ENCODE data around the gene RMND1.

DNA sequence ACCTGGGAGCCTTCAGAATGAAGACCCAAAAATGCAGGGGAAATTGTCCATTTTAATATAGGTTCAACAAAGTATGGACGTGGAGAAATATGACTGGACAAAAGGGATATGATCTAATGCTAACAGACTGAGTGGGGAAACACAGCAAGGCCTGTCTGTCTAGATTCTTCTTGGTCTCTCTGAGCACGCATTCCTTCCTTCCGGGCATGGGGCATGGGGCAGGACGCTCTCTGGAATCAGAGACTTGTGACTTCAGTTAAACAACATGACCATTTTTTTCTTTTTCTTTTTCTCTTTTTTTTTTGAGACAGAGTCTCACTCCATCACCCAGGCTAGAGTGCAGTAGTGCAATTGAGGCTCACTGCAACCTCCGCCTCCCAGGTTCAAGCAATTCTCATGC lies 92.4 kb downstream of the RMND1 start:
- TF ChIP-seq, protein P1, sequence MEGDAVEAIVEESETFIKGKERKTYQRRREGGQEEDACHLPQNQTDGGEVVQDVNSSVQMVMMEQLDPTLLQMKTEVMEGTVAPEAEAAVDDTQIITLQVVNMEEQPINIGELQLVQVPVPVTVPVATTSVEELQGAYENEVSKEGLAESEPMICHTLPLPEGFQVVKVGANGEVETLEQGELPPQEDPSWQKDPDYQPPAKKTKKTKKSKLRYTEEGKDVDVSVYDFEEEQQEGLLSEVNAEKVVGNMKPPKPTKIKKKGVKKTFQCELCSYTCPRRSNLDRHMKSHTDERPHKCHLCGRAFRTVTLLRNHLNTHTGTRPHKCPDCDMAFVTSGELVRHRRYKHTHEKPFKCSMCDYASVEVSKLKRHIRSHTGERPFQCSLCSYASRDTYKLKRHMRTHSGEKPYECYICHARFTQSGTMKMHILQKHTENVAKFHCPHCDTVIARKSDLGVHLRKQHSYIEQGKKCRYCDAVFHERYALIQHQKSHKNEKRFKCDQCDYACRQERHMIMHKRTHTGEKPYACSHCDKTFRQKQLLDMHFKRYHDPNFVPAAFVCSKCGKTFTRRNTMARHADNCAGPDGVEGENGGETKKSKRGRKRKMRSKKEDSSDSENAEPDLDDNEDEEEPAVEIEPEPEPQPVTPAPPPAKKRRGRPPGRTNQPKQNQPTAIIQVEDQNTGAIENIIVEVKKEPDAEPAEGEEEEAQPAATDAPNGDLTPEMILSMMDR (IDR thresholded peaks at IDR 0.05): no peak
- no peak for TF ChIP-seq ZFX (IDR thresholded peaks at IDR 0.05; ENCODE audit: borderline replicate concordance)
